ENCODE data around the gene PTEN.
"Not testable (repeated sequence)": the region's sequence is repeated elsewhere in the genome, so short reads cannot be mapped to it uniquely, and the experiment has no call there.

Gene PTEN

GRCh38 chr10:87875929-87876571 lies 12.6 kb downstream of the PTEN start:
- Histone ChIP-seq H3K27me3 (replicated peaks; ENCODE audit: control insufficient read depth, insufficient read depth, low read length) (no peaks in the 10 kb centered on the region), H3K9ac (ENCODE audit: low read length) (peak overlapping the region; percentile 41), H3K9me3 (ENCODE audit: control insufficient read depth, low read length) (no peaks in the 10 kb centered on the region), H3K4me3 (ENCODE audit: low read length) (peak overlapping the region; percentile 57), H3K4me1 (ENCODE audit: control insufficient read depth, insufficient read depth, low read length) (peaks cover 40% of the 10 kb centered on the region), H3K36me3 (ENCODE audit: control insufficient read depth, insufficient read depth, low read length, severe bottlenecking) (peaks cover 27% of the 10 kb centered on the region)
- DNase-seq (ENCODE audit: low read depth), result no peak

- Histone ChIP-seq H3K9ac (ENCODE audit: low read length) (no peak overlapping the region), H3K27me3 (replicated peaks; ENCODE audit: control insufficient read depth, insufficient read depth, low read length) (no peaks in the 10 kb centered on the region), H3K4me3 (ENCODE audit: low read length) (no peak overlapping the region), H3K4me1 (ENCODE audit: control insufficient read depth, insufficient read depth, low read length) (peaks cover 49% of the 10 kb centered on the region), H3K36me3 (ENCODE audit: control insufficient read depth, insufficient read depth, low read length, severe bottlenecking) (peaks cover 27% of the 10 kb centered on the region), H3K9me3 (ENCODE audit: control insufficient read depth, low read length) (no peaks in the 10 kb centered on the region)
- DNase-seq (ENCODE audit: low read depth), result no peak
Observed at GRCh38 chr10:87878664-87879459, 15.4 kb downstream of the PTEN start.

DNA sequence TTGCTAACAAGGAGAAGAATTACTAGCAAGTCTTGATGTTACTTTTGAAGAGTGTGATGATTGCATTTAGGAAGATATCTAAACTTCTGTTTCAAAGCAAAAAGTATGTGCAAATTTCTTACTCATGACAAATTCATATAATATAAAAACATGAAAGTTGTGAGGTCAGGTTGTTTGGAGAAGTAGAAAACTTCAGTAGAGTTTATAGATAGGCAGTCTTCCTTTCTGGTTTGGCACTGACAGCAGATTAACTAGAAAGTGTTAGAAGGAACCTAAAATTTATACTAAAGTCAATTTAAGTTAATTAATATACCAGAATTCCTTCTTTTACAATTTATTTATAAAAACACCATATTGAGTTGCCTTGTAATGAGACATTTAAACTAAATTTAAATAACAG lies 16.9 kb downstream of the PTEN start:
- Histone ChIP-seq H3K9ac (ENCODE audit: low read length) (no peak overlapping the region), H3K4me1 (ENCODE audit: control insufficient read depth, insufficient read depth, low read length) (peaks cover 35% of the 10 kb centered on the region), H3K4me3 (ENCODE audit: low read length) (no peak overlapping the region)

DNA sequence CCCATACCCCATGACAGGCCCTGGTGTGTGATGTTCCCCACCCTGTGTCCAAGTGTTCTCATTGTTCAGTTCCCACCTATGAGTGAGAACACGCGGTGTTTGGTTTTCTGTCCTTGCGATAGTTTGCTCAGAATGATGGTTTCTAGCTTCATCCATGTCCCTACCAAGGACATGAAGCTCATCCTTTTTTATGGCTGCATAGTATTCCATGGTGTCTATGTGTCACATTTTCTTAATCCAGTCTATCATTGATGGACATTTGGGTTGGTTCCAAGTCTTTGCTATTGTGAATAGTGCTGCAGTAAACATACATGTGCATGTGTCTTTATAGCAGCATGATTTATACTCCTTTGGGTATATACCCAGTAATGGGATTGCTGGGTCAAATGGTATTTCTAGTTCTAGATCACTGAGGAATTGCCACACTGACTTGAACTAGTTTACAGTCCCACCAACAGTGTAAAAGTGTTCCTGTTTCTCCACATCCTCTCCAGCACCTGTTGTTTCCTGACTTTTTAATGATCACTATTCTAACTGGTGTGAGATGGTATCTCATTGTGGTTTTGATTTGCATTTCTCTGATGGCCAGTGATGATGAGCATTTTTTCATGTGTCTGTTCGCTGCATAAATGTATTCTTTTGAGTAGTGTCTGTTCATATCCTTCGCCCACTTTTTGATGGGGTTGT lies 18.1 kb downstream of the PTEN start:
- not testable (repeated sequence) for H3K9ac ChIP-seq (ENCODE audit: low read length); DNase-seq (ENCODE audit: low read depth); H3K4me3 ChIP-seq (ENCODE audit: low read length); H3K9me3 ChIP-seq (ENCODE audit: control insufficient read depth, low read length); H3K27me3 ChIP-seq (replicated peaks; ENCODE audit: control insufficient read depth, insufficient read depth, low read length)
- peaks cover 23% of the 10 kb centered on the region for H3K4me1 ChIP-seq (ENCODE audit: control insufficient read depth, insufficient read depth, low read length)
- H3K36me3 ChIP-seq (ENCODE audit: control insufficient read depth, insufficient read depth, low read length, severe bottlenecking), result peaks cover 27% of the 10 kb centered on the region

More for the DNA sequence above, 16.9 kb downstream of the PTEN start:
- H3K27me3 ChIP-seq (replicated peaks; ENCODE audit: control insufficient read depth, insufficient read depth, low read length), result no peaks in the 10 kb centered on the region
- H3K36me3 ChIP-seq (ENCODE audit: control insufficient read depth, insufficient read depth, low read length, severe bottlenecking), result peaks cover 27% of the 10 kb centered on the region
- no peaks in the 10 kb centered on the region for H3K9me3 ChIP-seq (ENCODE audit: control insufficient read depth, low read length)
- DNase-seq (ENCODE audit: low read depth), result no peak

- Histone ChIP-seq H3K4me1 (ENCODE audit: control insufficient read depth, insufficient read depth, low read length) (peaks cover 20% of the 10 kb centered on the region), H3K27me3 (replicated peaks; ENCODE audit: control insufficient read depth, insufficient read depth, low read length) (no peaks in the 10 kb centered on the region), H3K9ac (ENCODE audit: low read length) (no peak overlapping the region), H3K9me3 (ENCODE audit: control insufficient read depth, low read length) (no peaks in the 10 kb centered on the region), H3K36me3 (ENCODE audit: control insufficient read depth, insufficient read depth, low read length, severe bottlenecking) (peaks cover 39% of the 10 kb centered on the region), H3K4me3 (ENCODE audit: low read length) (no peak overlapping the region)
- DNase-seq (ENCODE audit: low read depth), result no peak
Observed at GRCh38 chr10:87882555-87883294, 19.3 kb downstream of the PTEN start.

DNA sequence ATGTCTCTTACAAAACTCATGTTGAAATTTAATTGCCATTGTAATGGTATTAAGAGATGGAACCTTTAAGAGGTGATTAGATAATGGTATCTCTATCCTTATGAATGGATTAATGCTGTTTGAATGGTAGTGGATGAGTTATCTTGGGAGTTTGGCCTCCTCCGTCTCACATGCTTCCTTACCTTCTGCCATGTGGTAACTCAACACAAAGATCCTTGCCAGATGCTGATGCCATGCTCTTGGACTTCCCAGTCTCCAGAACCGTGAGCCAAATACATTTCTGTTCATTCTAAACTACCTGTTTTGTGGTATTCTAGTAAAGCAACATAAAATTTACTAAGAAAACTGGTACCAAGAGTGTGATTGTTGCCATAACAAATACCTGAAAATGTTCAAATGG lies 23.2 kb downstream of the PTEN start:
- DNase-seq (ENCODE audit: low read depth), result no peak
- Histone ChIP-seq H3K4me1 (ENCODE audit: control insufficient read depth, insufficient read depth, low read length) (peaks cover 20% of the 10 kb centered on the region), H3K27me3 (replicated peaks; ENCODE audit: control insufficient read depth, insufficient read depth, low read length) (no peaks in the 10 kb centered on the region), H3K4me3 (ENCODE audit: low read length) (no peak overlapping the region), H3K36me3 (ENCODE audit: control insufficient read depth, insufficient read depth, low read length, severe bottlenecking) (peaks cover 25% of the 10 kb centered on the region), H3K9me3 (ENCODE audit: control insufficient read depth, low read length) (no peaks in the 10 kb centered on the region), H3K9ac (ENCODE audit: low read length) (no peak overlapping the region)

DNA sequence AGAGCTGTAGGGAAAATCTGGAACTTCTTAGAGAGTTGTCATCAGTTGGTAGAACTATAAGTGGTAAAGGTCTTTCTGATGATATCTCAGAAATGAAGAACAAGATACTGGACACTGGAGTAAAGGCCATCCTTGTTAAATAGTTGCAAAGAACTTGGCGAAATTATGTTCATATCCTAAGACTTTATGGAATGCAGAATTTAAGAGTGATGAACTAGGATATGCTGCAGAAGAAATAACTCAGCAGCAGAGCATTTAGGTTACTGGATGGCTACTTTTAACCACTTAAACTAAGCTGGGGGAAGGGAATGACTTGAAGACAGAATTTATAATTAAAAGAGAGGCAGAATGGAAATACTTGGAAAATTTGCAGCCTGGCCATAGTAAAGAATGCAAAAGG lies 23.7 kb downstream of the PTEN start:
- peaks cover 17% of the 10 kb centered on the region for H3K4me1 ChIP-seq (ENCODE audit: control insufficient read depth, insufficient read depth, low read length)
- no peaks in the 10 kb centered on the region for H3K27me3 ChIP-seq (replicated peaks; ENCODE audit: control insufficient read depth, insufficient read depth, low read length)
- H3K36me3 ChIP-seq (ENCODE audit: control insufficient read depth, insufficient read depth, low read length, severe bottlenecking), result peaks cover 25% of the 10 kb centered on the region
- DNase-seq (ENCODE audit: low read depth), result no peak
- H3K9ac ChIP-seq (ENCODE audit: low read length), result no peak overlapping the region
- H3K9me3 ChIP-seq (ENCODE audit: control insufficient read depth, low read length), result no peaks in the 10 kb centered on the region
- H3K4me3 ChIP-seq (ENCODE audit: low read length), result no peak overlapping the region

- H3K36me3 ChIP-seq (ENCODE audit: control insufficient read depth, insufficient read depth, low read length, severe bottlenecking), result peaks cover 25% of the 10 kb centered on the region
- H3K4me1 ChIP-seq (ENCODE audit: control insufficient read depth, insufficient read depth, low read length), result peaks cover 12% of the 10 kb centered on the region
- H3K9me3 ChIP-seq (ENCODE audit: control insufficient read depth, low read length), result no peaks in the 10 kb centered on the region
- no peak overlapping the region for H3K4me3 ChIP-seq (ENCODE audit: low read length)
- DNase-seq (ENCODE audit: low read depth), result no peak
- H3K9ac ChIP-seq (ENCODE audit: low read length), result no peak overlapping the region
- no peaks in the 10 kb centered on the region for H3K27me3 ChIP-seq (replicated peaks; ENCODE audit: control insufficient read depth, insufficient read depth, low read length)
Observed at GRCh38 chr10:87887548-87888289, 24.3 kb downstream of the PTEN start.

DNA sequence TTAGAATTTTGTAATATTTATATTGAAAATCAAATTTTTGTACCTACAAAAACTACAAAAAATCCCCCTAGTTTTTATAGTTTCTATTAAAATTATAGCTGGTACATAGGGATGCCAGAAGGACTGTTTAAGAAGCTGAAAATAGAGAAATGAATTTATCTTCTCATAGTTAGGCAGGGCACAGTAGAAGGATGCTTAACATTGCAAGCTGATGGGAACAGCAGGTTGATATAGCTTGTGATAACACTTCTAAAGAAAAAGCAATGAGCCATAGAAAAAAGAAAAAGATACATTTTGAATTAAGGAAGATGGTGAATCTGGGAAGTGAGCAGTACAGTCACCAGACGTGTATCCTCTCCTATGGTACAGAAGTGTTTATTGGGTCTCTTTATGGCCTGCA lies 32.0 kb downstream of the PTEN start:
- Histone ChIP-seq H3K27me3 (replicated peaks; ENCODE audit: control insufficient read depth, insufficient read depth, low read length) (no peaks in the 10 kb centered on the region), H3K4me1 (ENCODE audit: control insufficient read depth, insufficient read depth, low read length) (no peaks in the 10 kb centered on the region), H3K36me3 (ENCODE audit: control insufficient read depth, insufficient read depth, low read length, severe bottlenecking) (peaks cover 7% of the 10 kb centered on the region), H3K9me3 (ENCODE audit: control insufficient read depth, low read length) (no peaks in the 10 kb centered on the region), H3K9ac (ENCODE audit: low read length) (no peak overlapping the region), H3K4me3 (ENCODE audit: low read length) (no peak overlapping the region)
- no peak for DNase-seq (ENCODE audit: low read depth)

DNA sequence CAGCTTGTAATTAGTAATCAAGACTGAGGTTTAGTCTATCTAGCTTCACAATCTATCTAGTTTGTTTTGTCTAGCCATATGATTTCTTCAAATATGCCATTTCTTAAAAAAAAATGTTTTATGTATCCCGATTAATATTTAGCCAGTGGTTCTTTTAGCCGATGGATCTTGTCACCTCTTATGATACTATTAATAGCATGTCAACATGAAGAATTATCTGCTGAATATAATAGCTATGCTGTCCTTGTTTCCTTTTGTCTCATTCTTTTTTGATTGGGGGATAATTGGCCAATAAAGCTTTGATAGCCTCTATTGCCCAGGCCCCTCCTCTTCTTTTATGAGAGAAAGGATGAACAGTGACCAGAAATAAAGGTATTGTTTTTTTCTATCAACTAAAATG lies 32.8 kb downstream of the PTEN start:
- no peak overlapping the region for H3K4me3 ChIP-seq (ENCODE audit: low read length)
- H3K4me1 ChIP-seq (ENCODE audit: control insufficient read depth, insufficient read depth, low read length), result no peaks in the 10 kb centered on the region
- peaks cover 7% of the 10 kb centered on the region for H3K36me3 ChIP-seq (ENCODE audit: control insufficient read depth, insufficient read depth, low read length, severe bottlenecking)
- H3K9me3 ChIP-seq (ENCODE audit: control insufficient read depth, low read length), result no peaks in the 10 kb centered on the region
- DNase-seq (ENCODE audit: low read depth), result no peak
- H3K9ac ChIP-seq (ENCODE audit: low read length), result no peak overlapping the region
- no peaks in the 10 kb centered on the region for H3K27me3 ChIP-seq (replicated peaks; ENCODE audit: control insufficient read depth, insufficient read depth, low read length)
